ENCODE results near the gene CRKL.
"Not testable (repeated sequence)": the region's sequence is repeated elsewhere in the genome, so short reads cannot be mapped to it uniquely, and the experiment has no call there.

CRKL gene

GRCh38 chr22:20933910-20934309 lies 16.7 kb downstream of the CRKL start:
- no peak for DNase-seq (ENCODE audit: low spot score)

GRCh38 chr22:20935049-20935448 lies 17.8 kb downstream of the CRKL start:
- not testable (repeated sequence) for DNase-seq (ENCODE audit: low spot score)

DNA sequence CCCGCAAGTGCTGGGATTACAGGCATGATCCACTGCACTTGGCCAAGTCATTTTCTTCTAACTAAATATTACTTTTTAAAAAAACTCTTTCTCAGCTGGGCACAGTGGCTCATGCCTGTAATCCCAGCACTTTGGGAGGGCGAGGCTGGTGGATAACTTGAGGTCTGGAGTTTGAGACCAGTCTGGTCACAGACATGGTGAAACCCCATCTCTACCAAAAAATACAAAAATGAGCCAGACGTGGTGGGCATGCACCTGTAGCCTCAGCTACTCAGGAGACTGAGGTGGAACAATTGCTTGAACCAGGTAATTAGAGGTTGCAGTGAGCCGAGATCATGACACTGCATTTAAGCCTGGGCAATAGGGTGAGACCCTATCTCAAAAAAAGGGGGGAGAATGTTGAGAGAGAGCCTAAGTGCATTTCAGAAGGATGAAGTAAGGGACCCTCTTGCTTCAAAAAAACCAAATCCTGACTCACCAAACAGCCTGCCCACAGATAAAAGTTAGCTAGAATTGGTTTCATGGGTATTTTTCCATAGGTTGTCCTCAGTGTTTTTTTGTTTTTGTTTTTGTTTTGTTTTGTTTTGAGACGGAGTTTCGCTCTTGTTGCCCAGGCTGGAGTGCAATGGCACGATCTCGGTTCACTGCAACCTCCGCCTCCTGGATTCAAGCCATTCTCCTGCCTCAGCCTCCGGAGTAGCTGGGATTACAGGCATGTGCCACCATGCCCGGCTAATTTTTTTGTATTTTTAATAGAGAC lies 18.8 kb downstream of the CRKL start:
- DNase-seq (ENCODE audit: low spot score): not testable (repeated sequence)

DNA sequence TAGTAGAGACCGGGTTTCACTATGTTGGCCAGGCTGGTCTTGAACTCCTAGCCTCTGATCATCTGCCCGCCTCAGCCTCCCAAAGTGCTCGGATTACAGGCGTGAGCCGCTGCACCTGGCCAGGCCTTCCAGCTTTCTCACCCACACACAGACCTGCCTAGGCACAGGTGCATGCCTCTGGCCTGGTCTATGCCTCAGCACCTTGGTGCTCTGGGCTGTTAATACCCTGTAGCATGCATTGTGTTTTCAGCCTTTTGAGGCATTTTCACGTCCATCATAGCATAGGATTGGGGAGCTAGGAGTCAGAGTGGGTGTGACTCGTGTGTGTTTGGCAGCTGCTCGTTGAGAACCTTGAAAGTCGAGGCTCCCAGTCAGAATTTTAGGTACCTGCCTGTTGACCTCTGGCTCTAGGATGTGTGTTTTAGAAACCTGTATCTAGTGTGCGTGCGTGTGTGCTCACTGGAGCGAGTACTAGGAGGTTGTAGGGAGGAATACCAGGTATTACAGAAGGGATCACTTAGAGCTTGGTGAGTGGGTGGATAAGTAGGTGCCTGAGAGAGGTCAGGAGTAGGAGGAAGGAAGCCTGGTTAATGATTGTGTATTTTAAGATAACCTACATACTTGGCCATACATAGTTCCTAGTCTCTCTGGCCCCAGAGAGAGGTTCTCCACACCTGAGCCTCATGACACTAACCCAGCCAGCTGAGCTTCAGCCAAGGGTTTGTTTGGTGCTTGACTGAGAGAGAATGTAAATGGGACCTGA lies 20.0 kb downstream of the CRKL start:
- no peak for DNase-seq (ENCODE audit: low spot score)

- DNase-seq (ENCODE audit: low spot score): no peak
Observed at GRCh38 chr22:20937794-20938671, 20.8 kb downstream of the CRKL start.

DNA sequence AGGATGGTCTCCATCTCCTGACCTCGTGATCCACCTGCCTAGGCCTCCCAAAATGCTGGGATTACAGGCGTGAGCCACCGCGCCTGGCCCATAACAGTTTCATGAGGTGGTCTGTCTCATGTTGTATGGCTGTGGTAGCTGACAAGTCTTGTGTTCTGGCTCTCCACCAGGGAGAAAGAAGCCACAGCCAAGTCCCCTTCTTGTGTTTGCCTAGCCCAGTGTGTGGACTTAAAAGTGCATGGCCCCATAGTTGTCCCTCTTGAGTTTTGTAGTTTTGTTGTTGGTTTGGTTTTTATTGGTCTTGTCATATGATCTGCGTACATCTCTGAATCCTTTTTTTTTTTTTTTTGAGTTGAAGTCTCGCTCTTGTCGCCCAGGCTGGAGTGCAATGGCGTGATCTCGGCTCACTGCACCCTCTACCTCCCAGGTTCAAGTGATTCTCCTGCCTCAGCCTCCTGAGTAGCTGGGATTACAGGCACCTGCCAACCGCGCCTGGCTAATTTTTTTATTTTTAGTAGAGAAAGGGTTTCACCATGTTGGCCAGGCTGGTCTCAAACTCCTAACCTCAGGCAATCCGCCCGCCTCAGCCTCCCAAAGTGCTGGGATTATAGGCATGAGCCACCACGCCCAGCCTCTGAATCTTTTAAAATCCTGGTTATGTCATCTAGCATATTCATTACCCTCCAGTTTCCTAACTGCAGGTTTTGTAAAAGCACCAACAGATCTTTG lies 22.4 kb downstream of the CRKL start:
- DNase-seq (ENCODE audit: low spot score): not testable (repeated sequence)

GRCh38 chr22:20940186-20940651 lies 23.0 kb downstream of the CRKL start:
- DNase-seq (ENCODE audit: low spot score): no peak

- DNase-seq (ENCODE audit: low spot score): no peak
Observed at GRCh38 chr22:20940904-20941385, 23.7 kb downstream of the CRKL start.

DNA sequence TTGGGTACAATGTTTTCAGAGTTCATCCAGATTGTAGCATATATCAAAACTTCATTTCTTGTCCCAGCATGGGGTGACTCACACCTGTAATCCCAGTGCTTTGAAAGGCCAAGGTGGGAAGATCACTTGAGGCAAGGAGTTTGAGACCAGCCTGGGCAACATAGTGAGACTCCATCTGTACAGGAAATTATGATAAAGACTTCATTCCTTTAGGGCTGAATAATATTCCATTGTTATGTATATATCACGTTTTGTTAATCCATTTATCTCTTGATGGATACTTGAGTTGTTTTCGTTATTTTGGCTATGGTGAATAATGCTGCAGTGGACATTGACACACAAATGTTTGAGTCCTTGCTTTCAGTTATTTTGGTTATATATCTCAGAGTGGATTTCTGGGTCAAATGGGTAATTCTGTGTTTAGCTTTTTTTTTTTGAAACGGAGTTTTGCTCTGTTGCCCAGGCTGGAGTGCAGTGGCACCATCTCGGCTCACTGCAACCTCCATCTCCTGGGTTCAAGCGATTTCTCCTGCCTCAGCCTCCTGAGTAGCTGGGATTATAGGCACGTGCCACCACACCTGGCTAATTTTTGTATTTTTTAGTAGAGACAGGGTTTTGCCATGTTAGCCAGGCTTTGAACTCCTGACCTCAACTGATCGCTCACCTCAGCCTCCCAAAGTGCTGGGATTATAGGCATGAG lies 25.1 kb downstream of the CRKL start:
- not testable (repeated sequence) for DNase-seq (ENCODE audit: low spot score)

DNA sequence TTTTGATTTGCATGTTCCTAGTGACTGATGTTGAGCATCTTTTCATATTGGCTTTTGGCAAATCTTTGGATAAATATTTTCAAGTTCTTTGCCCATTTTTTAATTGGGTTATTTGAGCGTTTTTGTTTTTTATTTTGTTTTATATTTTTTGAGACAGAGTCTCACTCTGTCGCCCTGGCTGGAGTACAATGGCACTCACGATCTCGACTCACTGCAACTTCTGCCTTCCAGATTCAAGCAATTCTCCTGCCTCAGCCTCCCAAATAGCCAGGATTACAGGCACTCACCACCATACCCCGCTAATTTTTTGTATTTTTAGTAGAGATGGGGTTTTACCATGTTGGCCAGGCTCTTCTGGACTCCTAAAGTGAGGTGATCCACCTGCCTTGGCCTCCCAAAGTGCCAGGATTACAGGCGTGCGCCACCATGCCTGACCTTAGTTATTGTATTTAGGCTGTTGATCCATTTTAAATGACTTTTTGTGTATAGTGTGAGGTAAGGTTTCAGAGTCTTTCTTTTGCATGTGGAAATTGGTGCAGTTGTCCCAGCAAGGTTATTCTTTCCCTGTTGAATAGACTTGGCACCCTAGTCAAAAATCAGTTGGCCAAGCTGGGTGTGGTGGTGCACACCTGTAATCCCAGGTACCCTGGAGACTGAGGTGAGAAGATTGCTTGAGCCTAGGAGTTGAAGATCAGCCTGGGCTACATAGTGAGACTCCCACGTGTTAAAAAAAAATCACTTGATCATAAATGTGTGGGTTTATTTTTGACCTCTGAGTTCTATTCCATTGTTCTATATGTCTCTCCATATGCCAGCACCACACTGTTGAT lies 26.1 kb downstream of the CRKL start:
- no peak for DNase-seq (ENCODE audit: low spot score)

DNA sequence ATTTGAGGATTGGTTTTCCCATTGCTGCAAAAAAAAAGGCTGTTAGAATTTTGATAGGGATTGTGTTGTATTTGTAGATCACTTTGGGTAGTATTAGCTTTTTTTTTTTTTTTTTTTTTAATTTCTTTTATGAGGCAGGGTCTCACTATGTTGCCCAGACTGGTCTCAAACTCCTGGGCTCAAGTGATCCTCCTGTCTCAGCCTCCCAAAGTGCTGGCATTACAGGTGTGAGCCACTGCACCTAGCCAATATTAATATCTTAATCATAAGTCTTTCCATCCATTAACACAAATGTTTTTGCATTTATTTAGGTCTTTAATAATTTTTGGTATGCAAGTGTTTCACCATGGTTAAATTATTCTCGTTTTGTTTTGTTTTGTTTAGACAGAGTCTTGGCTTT lies 26.8 kb downstream of the CRKL start:
- DNase-seq (ENCODE audit: low spot score): no peak

- DNase-seq (ENCODE audit: low spot score): no peak
Observed at GRCh38 chr22:20945578-20945934, 28.3 kb downstream of the CRKL start.

DNA sequence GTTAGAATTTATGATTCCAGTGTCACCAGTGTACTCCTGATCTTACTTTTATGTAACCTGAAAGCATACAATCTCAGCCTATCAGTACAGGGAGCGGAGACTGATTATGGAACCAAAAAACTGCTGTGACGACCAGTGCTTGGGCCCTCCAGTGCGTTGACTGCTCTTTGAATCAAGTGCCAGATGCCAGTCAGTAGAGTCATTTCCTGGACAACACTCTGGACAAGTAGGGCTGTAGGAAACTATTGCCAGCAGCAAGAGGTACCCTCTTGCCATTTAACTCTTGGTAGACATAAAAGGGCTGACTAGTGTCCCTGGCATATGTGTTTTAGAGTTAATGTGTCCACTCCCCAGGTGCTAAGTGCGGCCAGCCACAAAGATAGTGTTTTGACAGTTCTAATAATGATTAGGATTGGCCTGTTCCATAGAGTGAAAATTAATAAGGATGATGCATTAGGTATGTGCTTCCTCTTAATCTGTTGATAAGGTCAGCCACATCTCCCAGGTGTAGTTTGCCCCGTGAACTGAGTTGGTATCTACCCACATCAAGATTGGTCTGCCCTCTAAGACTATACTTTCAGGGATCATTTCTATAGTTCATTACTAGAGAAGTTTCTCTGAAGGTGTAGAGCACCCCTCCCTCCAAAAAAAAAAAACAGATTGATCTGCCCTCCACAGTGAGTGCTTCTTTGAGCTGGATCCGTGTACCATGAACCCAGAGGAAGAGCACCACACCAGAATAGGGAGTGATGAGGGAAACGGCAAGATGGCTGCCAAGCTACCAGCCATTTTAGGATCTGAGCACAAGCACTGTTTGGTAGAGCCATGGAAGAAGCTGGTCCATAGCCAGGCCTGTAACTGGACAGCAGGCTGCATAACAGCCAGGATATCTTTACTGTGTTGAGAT lies 29.1 kb downstream of the CRKL start:
- DNase-seq (ENCODE audit: low spot score): no peak

DNA sequence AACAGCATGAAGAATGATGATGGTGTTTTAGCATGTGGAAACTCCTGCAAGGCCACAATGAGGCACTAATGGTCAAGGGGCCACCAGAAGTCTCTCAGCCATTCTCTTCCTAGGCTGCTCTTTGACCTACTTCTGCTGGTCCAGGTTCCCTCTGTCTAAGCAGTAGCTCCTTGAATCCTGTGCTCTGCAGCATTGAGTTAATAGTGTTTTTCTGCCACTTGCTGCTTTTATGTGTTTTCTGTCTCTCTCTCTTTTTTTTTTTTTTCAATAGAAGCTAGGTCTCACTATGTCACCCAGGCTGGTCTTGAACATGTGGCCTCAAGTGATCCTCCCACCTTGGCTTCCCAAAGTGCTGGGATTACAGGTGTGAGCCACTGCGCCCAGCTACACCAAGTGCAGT lies 29.8 kb downstream of the CRKL start:
- DNase-seq (ENCODE audit: low spot score): no peak

DNA sequence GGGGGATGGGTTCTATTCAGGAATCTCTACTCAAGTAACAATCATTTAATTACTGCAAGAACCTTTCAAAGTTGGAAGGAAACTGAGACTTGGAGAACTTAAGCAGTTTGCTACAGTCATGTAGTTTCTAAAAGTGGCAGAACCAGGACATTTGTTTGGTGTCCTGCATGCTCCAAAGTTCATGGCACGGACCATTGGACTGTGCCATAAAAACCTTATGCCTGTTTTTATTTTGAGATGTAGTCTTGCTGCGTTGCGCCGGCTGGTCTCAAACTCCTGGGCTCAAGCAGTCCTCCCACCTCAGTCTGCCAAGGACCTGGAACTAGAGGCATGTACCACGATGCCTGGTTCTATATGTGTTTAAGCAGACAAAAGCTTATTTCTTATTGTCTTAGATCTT lies 31.2 kb downstream of the CRKL start:
- no peak for DNase-seq (ENCODE audit: low spot score)

DNA sequence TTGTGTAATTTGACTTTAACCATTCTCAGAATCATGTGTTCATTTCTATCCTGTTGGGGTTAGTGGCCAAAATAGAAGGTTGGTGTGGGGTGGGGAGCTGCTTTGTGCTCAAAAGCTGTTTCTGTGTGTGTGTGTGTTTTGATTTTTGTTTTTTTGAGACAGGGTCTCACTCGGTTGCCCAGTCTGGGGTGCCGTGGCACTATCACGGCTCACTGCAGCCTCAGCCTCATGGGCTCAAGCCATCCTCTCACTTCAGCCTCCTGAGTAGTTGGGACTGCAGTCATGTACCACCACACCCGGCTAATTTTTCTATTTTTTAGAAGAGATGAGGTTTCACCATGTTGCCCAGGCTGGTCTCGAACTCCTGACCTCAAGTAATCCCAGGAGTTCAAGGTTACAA lies 31.8 kb downstream of the CRKL start:
- DNase-seq (ENCODE audit: low spot score): no peak

- no peak for DNase-seq (ENCODE audit: low spot score)
Observed at GRCh38 chr22:20949698-20950183, 32.5 kb downstream of the CRKL start.

DNA sequence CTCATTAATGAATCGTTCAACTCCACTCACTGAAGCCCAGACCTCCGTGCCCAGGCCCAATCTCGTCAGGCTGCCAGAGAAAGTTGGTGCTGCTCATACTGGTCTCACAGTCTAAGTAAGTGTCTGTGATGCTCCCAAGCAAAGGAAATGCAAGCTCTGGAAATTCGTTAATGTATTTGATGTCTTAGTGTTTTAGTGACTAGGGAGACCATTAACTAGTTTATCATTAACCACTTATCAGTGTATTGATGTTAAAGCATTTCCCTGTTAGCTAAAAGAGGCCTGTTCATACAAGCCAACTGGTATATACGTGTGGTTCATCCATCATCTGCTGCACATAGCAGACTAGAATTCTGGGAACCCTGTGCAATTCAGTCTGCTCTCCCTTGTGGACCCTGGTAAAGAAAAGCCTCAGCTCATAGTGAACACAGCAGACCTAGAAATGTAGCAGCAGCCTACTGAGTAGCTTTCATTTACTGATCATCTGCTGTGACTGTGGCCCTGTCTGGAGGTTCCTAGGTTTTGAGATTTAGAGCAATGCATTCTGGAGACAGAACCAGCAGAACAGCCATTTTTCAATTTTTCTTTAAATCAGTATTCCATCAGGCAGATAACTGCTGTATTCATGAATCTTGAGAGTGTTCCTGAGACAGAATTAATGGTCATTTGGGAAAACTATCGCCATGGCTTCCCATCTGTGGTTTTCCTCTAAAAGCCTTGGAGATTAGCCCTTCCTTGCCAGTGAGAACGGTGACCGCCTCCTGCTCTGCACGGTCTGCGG lies 34.1 kb downstream of the CRKL start:
- DNase-seq (ENCODE audit: low spot score): no peak
